ENCODE measurements around the gene TIMP4.

Gene TIMP4

DNA sequence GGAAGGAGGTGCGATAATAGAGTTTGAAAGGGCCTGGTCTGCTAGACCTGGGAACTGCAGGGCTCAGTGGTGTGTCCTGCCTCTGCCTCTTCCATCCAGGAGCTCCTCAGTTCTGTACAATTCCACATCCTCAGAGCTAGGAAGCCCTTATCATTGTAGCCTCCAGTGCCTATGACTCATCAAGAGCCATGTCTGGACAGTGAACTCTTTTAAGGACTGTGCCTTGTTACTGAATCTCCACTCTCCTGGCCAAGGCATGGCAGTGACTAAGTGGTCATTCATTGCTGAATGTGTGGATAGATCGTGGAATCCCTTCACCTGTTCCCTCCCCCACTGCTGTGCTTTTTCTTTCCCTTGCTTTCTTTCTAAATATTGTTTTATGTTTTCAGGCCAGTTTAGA is 2.9 kb downstream of the TIMP4 start:
- TF ChIP-seq, protein P1, sequence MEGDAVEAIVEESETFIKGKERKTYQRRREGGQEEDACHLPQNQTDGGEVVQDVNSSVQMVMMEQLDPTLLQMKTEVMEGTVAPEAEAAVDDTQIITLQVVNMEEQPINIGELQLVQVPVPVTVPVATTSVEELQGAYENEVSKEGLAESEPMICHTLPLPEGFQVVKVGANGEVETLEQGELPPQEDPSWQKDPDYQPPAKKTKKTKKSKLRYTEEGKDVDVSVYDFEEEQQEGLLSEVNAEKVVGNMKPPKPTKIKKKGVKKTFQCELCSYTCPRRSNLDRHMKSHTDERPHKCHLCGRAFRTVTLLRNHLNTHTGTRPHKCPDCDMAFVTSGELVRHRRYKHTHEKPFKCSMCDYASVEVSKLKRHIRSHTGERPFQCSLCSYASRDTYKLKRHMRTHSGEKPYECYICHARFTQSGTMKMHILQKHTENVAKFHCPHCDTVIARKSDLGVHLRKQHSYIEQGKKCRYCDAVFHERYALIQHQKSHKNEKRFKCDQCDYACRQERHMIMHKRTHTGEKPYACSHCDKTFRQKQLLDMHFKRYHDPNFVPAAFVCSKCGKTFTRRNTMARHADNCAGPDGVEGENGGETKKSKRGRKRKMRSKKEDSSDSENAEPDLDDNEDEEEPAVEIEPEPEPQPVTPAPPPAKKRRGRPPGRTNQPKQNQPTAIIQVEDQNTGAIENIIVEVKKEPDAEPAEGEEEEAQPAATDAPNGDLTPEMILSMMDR (IDR thresholded peaks at IDR 0.05; ENCODE audit: extremely low read depth, insufficient read depth, missing control alignments) = no peak
- DNase-seq (ENCODE audit: low spot score) = no peak
- in situ Hi-C loops (cut with MboI; ENCODE audit: low pct_unique_long_range_greater_than_20kb, low sequenced_read_pairs, unreplicated experiment) = no loop called here

DNA sequence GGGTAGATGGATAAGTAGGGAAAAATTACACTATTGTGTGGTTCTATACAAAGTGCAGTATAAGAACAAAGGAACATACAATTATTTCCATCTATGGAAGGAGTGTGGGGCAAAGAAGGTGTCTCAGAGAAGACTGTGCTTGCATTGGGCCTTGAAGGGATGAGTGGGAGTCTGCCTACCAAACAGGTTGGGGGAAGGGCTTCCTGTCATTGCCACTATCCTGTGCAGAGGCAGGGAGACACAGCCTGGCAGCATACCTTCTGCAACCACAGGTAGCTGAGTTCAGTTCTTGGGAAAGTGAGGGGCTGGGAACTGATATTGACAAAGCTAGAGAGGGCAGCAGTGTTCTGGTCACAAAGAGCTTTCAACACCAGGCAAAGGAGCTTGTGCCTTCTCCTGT is 3.4 kb downstream of the TIMP4 start:
- no peak for DNase-seq (ENCODE audit: low spot score)
- in situ Hi-C loops (cut with MboI; ENCODE audit: low pct_unique_long_range_greater_than_20kb, low sequenced_read_pairs, unreplicated experiment) = no loop called here
- TF ChIP-seq, protein P1 (IDR thresholded peaks at IDR 0.05; ENCODE audit: extremely low read depth, insufficient read depth, missing control alignments) = no peak

DNA sequence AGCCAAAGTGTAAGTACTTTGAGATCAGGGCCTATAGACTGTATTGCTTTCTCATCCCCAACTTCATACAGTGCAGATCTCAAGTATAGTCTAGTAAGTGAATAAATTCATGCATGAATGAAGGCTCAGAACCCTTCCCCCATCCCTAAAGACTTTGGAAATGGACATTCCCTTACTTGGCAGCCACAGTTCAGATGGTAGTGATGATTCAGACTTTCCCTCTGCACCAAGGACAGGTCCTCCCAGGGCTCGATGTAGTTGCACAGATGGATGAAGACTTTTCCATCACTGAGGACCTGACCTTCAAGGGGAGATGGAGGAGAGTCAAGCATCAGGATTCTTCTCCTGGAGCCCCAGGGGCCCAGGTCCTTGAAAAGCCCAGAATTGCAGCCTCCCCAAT is 4.6 kb downstream of the TIMP4 start:
- in situ Hi-C loops (cut with MboI; ENCODE audit: low pct_unique_long_range_greater_than_20kb, low sequenced_read_pairs, unreplicated experiment) = no loop called here
- TF ChIP-seq, protein P1 (IDR thresholded peaks at IDR 0.05; ENCODE audit: extremely low read depth, insufficient read depth, missing control alignments) = no peak
- no peak for DNase-seq (ENCODE audit: low spot score)

DNA sequence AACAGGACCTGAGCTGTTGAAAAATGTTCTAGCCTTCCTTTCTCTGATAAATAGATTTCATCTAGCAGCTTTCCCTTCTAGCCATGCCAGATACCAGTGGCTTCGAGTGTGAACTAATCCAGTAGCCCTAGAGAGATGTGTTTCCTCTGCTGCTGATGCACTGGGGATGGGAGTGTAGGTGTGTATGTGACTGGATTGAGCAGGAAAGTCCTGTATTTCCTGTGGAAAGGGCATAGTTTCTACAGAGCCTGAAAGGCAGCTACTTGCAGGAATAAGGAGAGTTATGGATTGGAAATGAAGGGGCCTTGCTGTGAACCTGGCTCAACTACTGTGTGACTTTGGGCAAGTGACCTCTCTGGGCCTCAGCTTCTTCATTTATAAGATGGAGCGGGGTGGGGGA is 8.6 kb downstream of the TIMP4 start:
- DNase-seq (ENCODE audit: low spot score) = no peak
- TF ChIP-seq, protein P1 (IDR thresholded peaks at IDR 0.05; ENCODE audit: extremely low read depth, insufficient read depth, missing control alignments) = no peak
- in situ Hi-C loops (cut with MboI; ENCODE audit: low pct_unique_long_range_greater_than_20kb, low sequenced_read_pairs, unreplicated experiment) = no loop called here

DNA sequence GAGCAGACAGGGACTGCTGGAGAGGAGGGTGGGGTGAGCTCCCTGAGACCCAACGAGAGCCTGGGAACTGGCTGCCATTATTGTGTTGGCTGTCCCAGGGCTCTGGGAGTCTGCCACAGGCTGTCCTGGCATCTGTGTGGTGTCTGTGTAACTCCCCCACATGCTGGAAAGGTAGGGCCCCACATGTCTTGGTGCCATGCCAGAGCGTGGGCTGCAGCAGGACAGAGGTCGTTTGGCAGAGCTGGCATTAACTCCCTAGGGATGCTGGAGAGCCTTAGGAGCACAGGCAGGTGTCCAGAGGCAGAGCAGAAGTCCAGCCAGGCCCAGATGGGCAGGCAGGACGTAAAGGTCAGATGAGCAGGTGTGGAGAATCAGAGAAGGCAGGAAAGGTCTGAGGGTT is 9.7 kb downstream of the TIMP4 start:
- no peak for DNase-seq (ENCODE audit: low spot score)
- in situ Hi-C loops (cut with MboI; ENCODE audit: low pct_unique_long_range_greater_than_20kb, low sequenced_read_pairs, unreplicated experiment) = no loop called here
- TF ChIP-seq, protein P1 (IDR thresholded peaks at IDR 0.05; ENCODE audit: extremely low read depth, insufficient read depth, missing control alignments) = no peak

DNA sequence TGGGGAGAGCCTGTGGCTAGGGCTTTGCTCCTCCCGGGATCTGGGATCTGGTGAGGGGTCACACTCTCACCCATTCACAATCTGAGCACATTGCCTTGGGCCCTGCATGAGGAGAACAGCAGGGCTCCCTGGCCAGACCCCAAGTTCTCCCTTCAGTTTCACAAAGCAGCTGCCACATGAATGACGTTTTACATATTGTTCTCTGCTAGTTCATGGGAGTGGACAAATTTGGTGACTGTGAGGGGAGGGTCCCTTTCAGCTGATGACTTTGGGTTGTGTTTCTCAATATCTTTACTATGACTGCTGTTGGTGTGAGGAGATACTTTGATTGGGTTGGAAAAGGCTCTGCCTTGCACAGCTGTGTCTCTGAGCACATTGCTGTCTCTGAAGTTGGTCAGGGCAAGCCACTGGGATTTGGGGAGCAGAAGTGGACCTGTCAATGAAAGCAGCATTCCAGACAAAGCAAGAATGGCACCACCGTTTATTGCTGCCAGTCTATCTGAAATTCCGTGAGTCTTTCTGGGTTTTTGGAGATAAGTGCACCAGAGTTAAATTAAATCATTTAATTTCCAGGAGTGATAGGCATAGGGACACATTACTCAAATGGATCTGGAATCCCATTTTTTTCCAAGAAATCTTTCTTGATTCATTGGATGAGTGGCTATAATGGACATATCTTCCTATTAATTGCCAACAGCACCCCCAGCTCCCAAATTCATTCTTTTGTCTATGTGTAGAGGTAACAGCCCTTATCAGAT is 10.3 kb downstream of the TIMP4 start:
- TF ChIP-seq, protein P1 (IDR thresholded peaks at IDR 0.05; ENCODE audit: extremely low read depth, insufficient read depth, missing control alignments) = no peak
- no peak for DNase-seq (ENCODE audit: low spot score)
- in situ Hi-C loops (cut with MboI; ENCODE audit: low pct_unique_long_range_greater_than_20kb, low sequenced_read_pairs, unreplicated experiment) = no loop called here

Measured in GM13977 (cell line).